K562 (cell line): ENCODE data around the gene LRRC25. TPM values are rescaled to one million over a fixed set of nuclear protein-coding genes. Genes with fewer than 3 reads are reported as not detected.
A peak's percentile ranks its signal among the peaks of the same experiment; 100 is the strongest.

ENCODE experiments used
- ARID4B ChIP-seq: sonication (generic); formaldehyde crosslinking; IDR thresholded peaks from 2 replicates; pipeline ENCODE4 v1.8.0; 2022; ENCODE audit warnings: mild to moderate bottlenecking, missing genetic modification reagents
- ATF4 ChIP-seq: fragments of 450-650 bp; formaldehyde crosslinking; IDR thresholded peaks from 2 replicates; pipeline ENCODE4 v1.4.0; 2022; ENCODE audit warnings: mild to moderate bottlenecking, moderate library complexity
- ELK3 ChIP-seq: fragments of 450-650 bp; formaldehyde crosslinking; IDR thresholded peaks from 2 replicates; pipeline ENCODE4 v1.4.0; 2020; ENCODE audit warnings: mild to moderate bottlenecking
- IRF9 ChIP-seq: fragments of 450-650 bp; IDR thresholded peaks from 2 replicates; pipeline ENCODE4 v1.6.1; 2016; ENCODE audit warnings: missing biosample characterization, missing genetic modification characterization
- NKRF ChIP-seq: fragments of 450-650 bp; IDR thresholded peaks from 2 replicates; pipeline ENCODE4 v1.6.1; 2016; ENCODE audit warnings: borderline replicate concordance
- PKNOX1 ChIP-seq: fragments of 450-650 bp; IDR thresholded peaks from 2 replicates; pipeline ENCODE4 v1.6.1; 2016
- SRSF1 ChIP-seq: fragments of 200-400 bp; formaldehyde crosslinking; IDR thresholded peaks from 2 replicates; pipeline ENCODE4 v1.6.1; 2017; ENCODE audit warnings: mild to moderate bottlenecking, low read depth, low read length, moderate library complexity
- STAT5B ChIP-seq: fragments of 250-450 bp; sonication (Bioruptor Pico); IDR thresholded peaks from 2 replicates; pipeline ENCODE4 v1.8.0; 2021; ENCODE audit warnings: mild to moderate bottlenecking, inconsistent platforms
- TOE1 ChIP-seq, 2 experiments: fragments of 450-650 bp in 1 of 2; sonication (generic) in 1 of 2; formaldehyde crosslinking in 1 of 2; IDR thresholded peaks; 2 replicates each; pipeline versions ENCODE4 v1.7.1 to v1.8.0; 2016 to 2022; ENCODE audit warnings: borderline replicate concordance in 2 of 2, mild to moderate bottlenecking in 2 of 2, antibody characterized with exemption in 1 of 2, inconsistent platforms in 1 of 2, low read depth in 1 of 2, missing genetic modification reagents in 1 of 2, moderate library complexity in 1 of 2
- ZC3H4 ChIP-seq: sonication (generic); formaldehyde crosslinking; IDR thresholded peaks from 2 replicates; pipeline ENCODE4 v1.9.0; 2021; ENCODE audit warnings: missing genetic modification reagents, borderline replicate concordance
- ZNF740 ChIP-seq, 3 experiments: fragments of 200-800 bp in 1 of 3; sonication (Bioruptor generic) in 1 of 3; sonication (generic) in 1 of 3; formaldehyde crosslinking in 1 of 3; IDR thresholded peaks; 2 replicates each; pipeline versions ENCODE4 v1.6.1 to v1.8.0; 2016 to 2022; ENCODE audit warnings: mild to moderate bottlenecking in 2 of 3, missing compliant biosample characterization in 2 of 3, missing genetic modification characterization in 2 of 3, missing genetic modification reagents in 1 of 3
- polyA plus RNA-seq, 8 experiments: library from polyadenylated mRNA; depleted of rRNA in 4 of 8; stranded (reverse) in 5 of 8; unstranded in 3 of 8; fragments of >200 nt; fragmentation: Nextera tagmentation in 2 of 8; fragmentation: Illumina TruSeq in 1 of 8; extraction: Ambion mirVana in 2 of 8; extraction: Trizol in 1 of 8; gene quantifications; 2 replicates each; pipeline versions ENCODE4 v1.2.1 to v1.2.3, GENCODE V29; 2011 to 2014; ENCODE audit warnings: inconsistent platforms in 1 of 8, missing spikeins in 1 of 8
- total RNA-seq, 7 experiments: library from RNA; depleted of rRNA in 6 of 7; stranded (reverse); fragments of >200 nt in 6 of 7; fragmentation: Illumina TruSeq in 2 of 7; extraction: Trizol in 2 of 7; gene quantifications; 2 replicates each; pipeline versions ENCODE4 v1.2.1 to v1.2.3, GENCODE V29; 2011 to 2021; ENCODE audit warnings: low replicate concordance in 1 of 7

LRRC25 gene
- total and polyA plus RNA-seq, 9 of the 15 experiments (the other 6 are each of a cell fraction or from before 2014, with no cell fraction given) = 0.07 to 0.36 (median 0.10) TPM; not detected in 3

- TF ChIP-seq ZNF740 (CRISPR knock-in tag; IDR thresholded peaks at IDR 0.05) (no peak; the same call in 1 of the 2 replicates), ZNF740 (tag; IDR thresholded peaks at IDR 0.05) (no peak), ATF4 (CRISPR knock-in tag) (no peak), PKNOX1 (no peak; the same call in 1 of the 2 replicates), TOE1 (IDR thresholded peaks at IDR 0.05; ENCODE audit: borderline replicate concordance) (0 out of 2 replicates have a peak, but pooled peaks have one; percentile 37), TOE1 (CRISPR knock-in tag; IDR thresholded peaks at IDR 0.05; ENCODE audit: borderline replicate concordance, low read depth) (no peak), NKRF (peak; percentile 58; the same call in 1 of the 2 replicates), STAT5B (CRISPR knock-in tag) (no peak), ELK3 (CRISPR knock-in tag) (no peak), IRF9 (no peak), ZC3H4 (CRISPR knock-in tag) (no peak), SRSF1 (no peak), ARID4B (CRISPR knock-in tag) (no peak)
Measured at GRCh38 chr19:18441804-18442788, 44.7 kb upstream of the LRRC25 start (continued).
